ENCODE results near the gene SLC7A6. TPM values are rescaled to one million over a fixed set of nuclear protein-coding genes. Genes with fewer than 3 reads are reported as not detected.
A peak's percentile ranks its signal among the peaks of the same experiment; 100 is the strongest.

Gene SLC7A6
- total and polyA plus RNA-seq, 2 of the 8 experiments (the other 6 are each of a cell fraction or from before 2014, with no cell fraction given): 28.0 to 37.8 TPM

DNA sequence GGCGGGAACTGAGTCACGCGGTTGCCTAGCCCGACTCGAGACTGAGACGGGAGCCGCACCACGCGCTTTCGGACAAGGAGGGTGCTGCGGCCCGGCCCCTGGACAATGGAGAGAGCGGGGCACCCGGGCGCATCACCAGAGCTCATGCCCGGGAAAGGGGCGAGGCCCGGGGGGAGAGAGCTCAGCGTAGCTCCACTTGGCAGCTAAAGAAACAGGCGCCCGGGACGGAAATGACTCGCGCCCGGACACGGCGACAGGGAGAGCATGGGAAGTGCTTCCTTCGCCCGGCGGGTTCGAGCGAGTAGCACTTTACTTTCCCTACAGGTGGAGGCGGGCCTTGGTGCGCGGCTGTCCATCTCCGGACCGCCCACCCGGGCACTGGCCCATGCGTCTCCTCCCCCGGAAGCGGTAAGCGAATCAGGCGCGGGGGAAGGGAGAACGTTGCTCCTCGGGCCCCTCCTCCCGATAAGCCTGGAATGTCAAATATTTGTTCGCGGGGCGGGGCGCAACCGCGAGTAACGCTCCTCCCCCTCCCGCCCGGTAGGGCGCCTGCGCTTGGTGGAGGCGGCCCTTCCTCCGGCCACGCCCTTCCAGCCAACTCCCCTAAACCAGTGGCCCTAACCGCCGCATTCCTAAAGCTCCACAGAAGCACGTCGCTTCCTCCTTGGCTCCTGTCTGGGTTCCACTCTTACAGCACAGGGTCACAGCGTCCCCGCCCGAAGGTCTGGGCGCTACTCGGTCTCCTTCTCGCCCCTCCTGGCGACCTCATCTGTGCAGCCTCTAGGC lies 26.9 kb upstream of the SLC7A6 start:
- H3K4ac ChIP-seq (replicated peaks; ENCODE audit: insufficient read length, low read depth, low read length): peak overlapping the region; percentile 36
- H4K91ac ChIP-seq (replicated peaks; ENCODE audit: insufficient read length, low read length): peak overlapping the region; percentile 94
- peaks cover 5% of the 10 kb centered on the region; the same call in 1 of the 2 replicates for H3K79me1 ChIP-seq (ENCODE audit: low read depth, low read length)
- DNase-seq (ENCODE audit: low read depth in 1 of 2, low spot score in 2 of 2) (peak; percentile 97 to 99), FAIRE-seq (peak; percentile 81)
- peak overlapping the region; percentile 84 for H3K27ac ChIP-seq (ENCODE audit: low read depth, low read length)
- peak overlapping the region; percentile 96 for H3K18ac ChIP-seq (ENCODE audit: extremely low read depth, low read length)
- H3K27me3 ChIP-seq (replicated peaks in 1 of 4; ENCODE audit: control insufficient read depth in 3 of 4, extremely low read depth in 1 of 4, insufficient read depth in 3 of 4, low read length in 3 of 4): no peaks in the 10 kb centered on the region
- no peak overlapping the region for H2BK20ac ChIP-seq (ENCODE audit: low read length)
- peak overlapping the region; percentile 66 for H2BK120ac ChIP-seq (replicated peaks; ENCODE audit: low read depth, low read length)
- H3K4me3 ChIP-seq (ENCODE audit: extremely low read depth in 1 of 4, insufficient read depth in 2 of 4, low read depth in 3 of 4, low read length in 4 of 4): peak overlapping the region; percentile 59 to 85 (median 82)
- H4K5ac ChIP-seq (ENCODE audit: insufficient read length, low read depth, low read length): peak overlapping the region; percentile 84
- POLR2A ChIA-PET (ENCODE audit: partially characterized antibody): interaction anchor here (0.6 to 5.9 kb wide), 26 partner anchors 8 to 421 kb away, joined by 3 to 61 read pairs (median 4); partner anchors contain the start of genes NFATC3, PLA2G15, PRMT7 and PSMB10
- 1% methylated on average over 57 of the region's 72 CpGs; no CpG with 5 or more reads in 1 of the 2 experiments for WGBS, 2 experiments (ENCODE audit: extremely low coverage in 1 of 2, insufficient coverage in 1 of 2, insufficient read length in 1 of 2, insufficient replicate concordance in 2 of 2, low coverage in 1 of 2, low lambda C conversion rate in 2 of 2, missing lambda C conversion rate in 1 of 2)
- H3K4me2 ChIP-seq (ENCODE audit: insufficient read depth in 1 of 2, low read depth in 2 of 2, low read length in 2 of 2): peak overlapping the region; percentile 99
- peak overlapping the region; percentile 38 to 90 (median 77) for H3K9ac ChIP-seq (replicated peaks in 1 of 4; ENCODE audit: extremely low read depth in 1 of 4, low read depth in 3 of 4, low read length in 3 of 4)
- H3K79me2 ChIP-seq (ENCODE audit: control insufficient read depth in 1 of 2, insufficient read depth in 2 of 2, low read length in 2 of 2): peaks cover 5 to 19% of the 10 kb centered on the region in 2 experiments
- CTCF ChIA-PET (ENCODE audit: partially characterized antibody): interaction anchor here (0.6 to 4.0 kb wide), 5 partner anchors 25 to 154 kb away, joined by 3 to 23 read pairs (median 10); partner anchors contain the start of gene SLC7A6
- H2BK15ac ChIP-seq (ENCODE audit: low read length): peak overlapping the region; percentile 98; the same call in 1 of the 2 replicates
- no peaks in the 10 kb centered on the region for H3K9me3 ChIP-seq (ENCODE audit: insufficient read depth in 2 of 2, low read depth in 1 of 2, low read length in 1 of 2)
- no peak overlapping the region for H2AFZ ChIP-seq (ENCODE audit: low read length)
- H3K23me2 ChIP-seq (ENCODE audit: low read depth, low read length): peaks cover 22% of the 10 kb centered on the region
- peak overlapping the region; percentile 97 for H2BK12ac ChIP-seq (ENCODE audit: low read depth, low read length)
- peak overlapping the region; percentile 76; the same call in 1 of the 2 replicates for H2AK5ac ChIP-seq (ENCODE audit: low read depth, low read length)
- H3K23ac ChIP-seq (ENCODE audit: insufficient read length): no peak overlapping the region
- peak overlapping the region; percentile 72 for H4K8ac ChIP-seq (ENCODE audit: extremely low read depth, insufficient read depth, low read length)
- H3K36me3 ChIP-seq (ENCODE audit: control insufficient read depth in 2 of 4, insufficient read depth in 4 of 4, low read length in 3 of 4): peaks cover 0 to 4% (median 1%) of the 10 kb centered on the region in 4 experiments; a peak in 4 of 8 replicates
- H3K56ac ChIP-seq (replicated peaks; ENCODE audit: insufficient read length, low read depth, low read length): peak overlapping the region; percentile 9
- H3K14ac ChIP-seq (ENCODE audit: insufficient read length): no peak overlapping the region
- peak overlapping the region; percentile 93 for H2BK5ac ChIP-seq (ENCODE audit: low read depth, low read length)
- peaks cover 0 to 28% (median 20%) of the 10 kb centered on the region in 4 experiments; a peak in 5 of 7 replicates for H3K4me1 ChIP-seq (replicated peaks in 1 of 4; ENCODE audit: control insufficient read depth in 3 of 4, insufficient read depth in 4 of 4, low read length in 3 of 4)
- peaks cover 15 to 20% of the 10 kb centered on the region in 2 experiments for H4K20me1 ChIP-seq (replicated peaks in 1 of 2; ENCODE audit: control insufficient read depth in 1 of 2, insufficient read depth in 2 of 2, low read length in 2 of 2)
- TF ChIP-seq JUND (IDR thresholded peaks at IDR 0.05; ENCODE audit: low read length) (no peak; the same call in 1 of the 2 replicates), BACH1 (IDR thresholded peaks at IDR 0.05; ENCODE audit: low read length) (no peak), MAFK (IDR thresholded peaks at IDR 0.05; ENCODE audit: low read depth, low read length) (no peak), POLR2AphosphoS5 (IDR thresholded peaks at IDR 0.05; ENCODE audit: low read depth, low read length) (peak; percentile 94), POU5F1 (IDR thresholded peaks at IDR 0.05; ENCODE audit: low read depth, low read length) (no peak), CREB1 (IDR thresholded peaks at IDR 0.05) (peak; percentile 40; the same call in 1 of the 2 replicates), CHD1 (IDR thresholded peaks at IDR 0.05; ENCODE audit: low read depth, low read length) (no peak)
- TF ChIP-seq, protein P1, sequence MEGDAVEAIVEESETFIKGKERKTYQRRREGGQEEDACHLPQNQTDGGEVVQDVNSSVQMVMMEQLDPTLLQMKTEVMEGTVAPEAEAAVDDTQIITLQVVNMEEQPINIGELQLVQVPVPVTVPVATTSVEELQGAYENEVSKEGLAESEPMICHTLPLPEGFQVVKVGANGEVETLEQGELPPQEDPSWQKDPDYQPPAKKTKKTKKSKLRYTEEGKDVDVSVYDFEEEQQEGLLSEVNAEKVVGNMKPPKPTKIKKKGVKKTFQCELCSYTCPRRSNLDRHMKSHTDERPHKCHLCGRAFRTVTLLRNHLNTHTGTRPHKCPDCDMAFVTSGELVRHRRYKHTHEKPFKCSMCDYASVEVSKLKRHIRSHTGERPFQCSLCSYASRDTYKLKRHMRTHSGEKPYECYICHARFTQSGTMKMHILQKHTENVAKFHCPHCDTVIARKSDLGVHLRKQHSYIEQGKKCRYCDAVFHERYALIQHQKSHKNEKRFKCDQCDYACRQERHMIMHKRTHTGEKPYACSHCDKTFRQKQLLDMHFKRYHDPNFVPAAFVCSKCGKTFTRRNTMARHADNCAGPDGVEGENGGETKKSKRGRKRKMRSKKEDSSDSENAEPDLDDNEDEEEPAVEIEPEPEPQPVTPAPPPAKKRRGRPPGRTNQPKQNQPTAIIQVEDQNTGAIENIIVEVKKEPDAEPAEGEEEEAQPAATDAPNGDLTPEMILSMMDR (IDR thresholded peaks at IDR 0.05; ENCODE audit: control extremely low read depth in 1 of 3, insufficient read depth in 1 of 3, low read depth in 1 of 3, low read length in 3 of 3): no peak
